ENCODE measurements around the gene GPA33.

DNA sequence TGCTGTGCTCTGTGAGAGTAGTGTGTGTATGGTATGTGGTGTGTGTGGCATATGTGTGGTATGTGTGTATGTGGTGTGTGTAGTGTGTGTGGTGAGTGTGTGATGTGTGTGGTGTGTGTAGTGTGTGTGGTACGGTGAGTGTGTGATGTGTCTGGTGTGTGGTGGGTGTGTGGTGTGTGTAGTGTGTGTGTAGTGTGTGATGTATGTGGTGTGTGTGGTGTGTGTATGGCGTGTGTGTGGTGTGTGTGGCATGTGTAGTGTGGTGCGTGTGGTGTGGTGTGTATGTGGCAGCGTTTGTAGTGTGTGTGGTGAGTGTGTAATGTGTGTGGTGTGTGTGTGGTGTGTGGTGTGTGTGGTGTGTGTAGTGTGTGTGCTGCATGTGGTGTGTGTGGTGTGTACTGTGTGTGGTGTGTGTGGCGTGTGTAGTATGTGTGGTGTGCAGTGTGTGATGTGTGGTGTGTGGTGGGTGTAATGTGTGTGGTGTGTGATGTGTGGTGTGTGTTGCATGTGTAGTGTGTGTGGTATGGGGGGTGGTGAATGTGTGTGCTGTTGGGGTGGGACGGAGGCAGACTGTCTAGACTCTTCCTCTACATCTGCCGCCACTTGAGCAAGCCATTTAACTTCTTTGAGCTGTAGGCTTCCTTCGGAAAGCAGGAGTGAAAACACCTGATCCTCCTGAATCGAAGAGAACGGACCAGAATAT is 33.5 kb downstream of the GPA33 start:
- TF ChIP-seq, protein P1, sequence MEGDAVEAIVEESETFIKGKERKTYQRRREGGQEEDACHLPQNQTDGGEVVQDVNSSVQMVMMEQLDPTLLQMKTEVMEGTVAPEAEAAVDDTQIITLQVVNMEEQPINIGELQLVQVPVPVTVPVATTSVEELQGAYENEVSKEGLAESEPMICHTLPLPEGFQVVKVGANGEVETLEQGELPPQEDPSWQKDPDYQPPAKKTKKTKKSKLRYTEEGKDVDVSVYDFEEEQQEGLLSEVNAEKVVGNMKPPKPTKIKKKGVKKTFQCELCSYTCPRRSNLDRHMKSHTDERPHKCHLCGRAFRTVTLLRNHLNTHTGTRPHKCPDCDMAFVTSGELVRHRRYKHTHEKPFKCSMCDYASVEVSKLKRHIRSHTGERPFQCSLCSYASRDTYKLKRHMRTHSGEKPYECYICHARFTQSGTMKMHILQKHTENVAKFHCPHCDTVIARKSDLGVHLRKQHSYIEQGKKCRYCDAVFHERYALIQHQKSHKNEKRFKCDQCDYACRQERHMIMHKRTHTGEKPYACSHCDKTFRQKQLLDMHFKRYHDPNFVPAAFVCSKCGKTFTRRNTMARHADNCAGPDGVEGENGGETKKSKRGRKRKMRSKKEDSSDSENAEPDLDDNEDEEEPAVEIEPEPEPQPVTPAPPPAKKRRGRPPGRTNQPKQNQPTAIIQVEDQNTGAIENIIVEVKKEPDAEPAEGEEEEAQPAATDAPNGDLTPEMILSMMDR (IDR thresholded peaks at IDR 0.05; ENCODE audit: low read depth, low read length) = no peak
- no peak for TF ChIP-seq EZH2phosphoT487 (IDR thresholded peaks at IDR 0.05; ENCODE audit: low read depth)

All from OCI-LY3 (cell line).